Choroid plexus epithelial cell (primary cell): Measurements from ENCODE around the gene FGF21.
A peak's percentile ranks its signal among the peaks of the same experiment; 100 is the strongest.
"Not testable (repeated sequence)": the region's sequence is repeated elsewhere in the genome, so short reads cannot be mapped to it uniquely, and the experiment has no call there.

Experiments
- DNase-seq: peaks from one replicate; pipeline ENCODE4 v3.0.0-alpha.2; 2010; ENCODE audit warnings: low read depth
- H3K4me3 ChIP-seq: 2 replicates; pipeline ENCODE4 v1.5.1; 2011; ENCODE audit warnings: low read depth, mild to moderate bottlenecking, control low read depth, low read length, moderate library complexity
- CTCF ChIP-seq: conservative IDR thresholded peaks from 2 replicates; pipeline ENCODE4 v1.5.1; 2011; ENCODE audit warnings: low read depth, mild to moderate bottlenecking, control low read depth, inconsistent platforms, low read length, moderate library complexity

The FGF21 gene

GRCh38 chr19:48714759-48715675 lies 40.3 kb upstream of the FGF21 start:
- DNase-seq: no peak
- TF ChIP-seq CTCF: no peak
- peak overlapping the region; percentile 62 for H3K4me3 ChIP-seq

GRCh38 chr19:48715681-48716171 lies 39.6 kb upstream of the FGF21 start:
- no peak for DNase-seq
- TF ChIP-seq CTCF: no peak
- no peak overlapping the region for H3K4me3 ChIP-seq

GRCh38 chr19:48716562-48717291 lies 38.6 kb upstream of the FGF21 start:
- no peak for TF ChIP-seq CTCF
- peak overlapping the region; percentile 40 for H3K4me3 ChIP-seq
- no peak for DNase-seq

GRCh38 chr19:48718106-48718505 lies 37.2 kb upstream of the FGF21 start:
- H3K4me3 ChIP-seq: not testable (repeated sequence)

GRCh38 chr19:48718711-48719231 lies 36.6 kb upstream of the FGF21 start:
- H3K4me3 ChIP-seq: no peak overlapping the region
- no peak for DNase-seq
- TF ChIP-seq CTCF: no peak

More at GRCh38 chr19:48718106-48718505, 37.2 kb upstream of the FGF21 start:
- DNase-seq: not testable (repeated sequence)

- no peak for DNase-seq
- peak within 1 kb of the TSS; percentile 77 for H3K4me3 ChIP-seq
- no peak for TF ChIP-seq CTCF
Measured at GRCh38 chr19:48719263-48720171, 35.8 kb upstream of the FGF21 start, which contains the start of gene MAMSTR. TSS of gene MAMSTR (minus strand) at chr19:48719725. CDS start at chr19:48719031, 694 bp downstream.
